Skin epidermis (tissue), 12 donors: ENCODE data around the gene CCR1.

Source experiments
- H3K27ac ChIP-seq, 21 experiments: fragments of 200-600 bp; sonication (generic) in 11 of 21; one replicate each; pipeline ENCODE4 v1.5.0; 2020; ENCODE audit warnings: mild to moderate bottlenecking in 3 of 21, inconsistent platforms in 2 of 21, moderate library complexity in 2 of 21
- H3K4me3 ChIP-seq, 7 experiments: fragments of 200-600 bp; sonication (generic) in 2 of 7; one replicate each; pipeline ENCODE4 v1.5.0; 2020; ENCODE audit warnings: inconsistent platforms in 2 of 7, mild to moderate bottlenecking in 2 of 7, moderate library complexity in 1 of 7

The CCR1 gene

GRCh38 chr3:46214751-46215352 is 6.7 kb upstream of the CCR1 start:
- no peak overlapping the region for H3K27ac ChIP-seq
- H3K4me3 ChIP-seq = no peak overlapping the region

GRCh38 chr3:46213201-46213600 is 5.1 kb upstream of the CCR1 start:
- Histone ChIP-seq H3K27ac (peak overlapping the region in 7 of 21 experiments; percentile 11 to 75 (median 34)), H3K4me3 (no peak overlapping the region)

- Histone ChIP-seq H3K4me3 (no peak overlapping the region), H3K27ac (no peak overlapping the region)
Observed at GRCh38 chr3:46212101-46212500, 4.0 kb upstream of the CCR1 start.

GRCh38 chr3:46209746-46210470 is 1.8 kb upstream of the CCR1 start:
- Histone ChIP-seq H3K27ac (peak overlapping the region in 3 of 21 experiments; percentile 10 to 84 (median 63)), H3K4me3 (no peak overlapping the region)

- peak overlapping the region in 6 of 21 experiments; percentile 24 to 85 (median 70) for H3K27ac ChIP-seq
- no peak overlapping the region for H3K4me3 ChIP-seq
Observed at GRCh38 chr3:46209053-46209452, 940 bp upstream of the CCR1 start.

GRCh38 chr3:46207514-46207913 is 599 bp downstream of the CCR1 start:
- Histone ChIP-seq H3K4me3 (peak overlapping the region in 6 of 7 experiments; percentile 1 to 31 (median 14)), H3K27ac (peak overlapping the region in 17 of 21 experiments; percentile 8 to 85 (median 57))

- H3K27ac ChIP-seq = peak overlapping the region in 10 of 21 experiments; percentile 11 to 85 (median 58)
Observed at GRCh38 chr3:46206282-46207015, 1.7 kb downstream of the CCR1 start.

GRCh38 chr3:46205286-46205960 is 2.7 kb downstream of the CCR1 start:
- H3K27ac ChIP-seq = peak overlapping the region in 5 of 21 experiments; percentile 1 to 85 (median 49)
- peak overlapping the region in 1 of 7 experiments; percentile 4 for H3K4me3 ChIP-seq

More at GRCh38 chr3:46206282-46207015, 1.7 kb downstream of the CCR1 start:
- H3K4me3 ChIP-seq = peak overlapping the region in 6 of 7 experiments; percentile 1 to 31 (median 12)

- Histone ChIP-seq H3K4me3 (no peak overlapping the region), H3K27ac (no peak overlapping the region)
Observed at GRCh38 chr3:46203681-46204080, 4.4 kb downstream of the CCR1 start.

- no peak overlapping the region for H3K27ac ChIP-seq
- H3K4me3 ChIP-seq = no peak overlapping the region
Observed at GRCh38 chr3:46202535-46202934, 5.6 kb downstream of the CCR1 start.

- no peak overlapping the region for H3K27ac ChIP-seq
- H3K4me3 ChIP-seq = no peak overlapping the region
Observed at GRCh38 chr3:46200790-46201189, 7.3 kb downstream of the CCR1 start.

- no peak overlapping the region for H3K4me3 ChIP-seq
- no peak overlapping the region for H3K27ac ChIP-seq
Observed at GRCh38 chr3:46200211-46200610, 7.9 kb downstream of the CCR1 start.

- Histone ChIP-seq H3K27ac (no peak overlapping the region), H3K4me3 (no peak overlapping the region)
Observed at GRCh38 chr3:46196261-46196957, 11.7 kb downstream of the CCR1 start.

- H3K4me3 ChIP-seq = no peak overlapping the region
- H3K27ac ChIP-seq = no peak overlapping the region
Observed at GRCh38 chr3:46194868-46195553, 13.1 kb downstream of the CCR1 start.

GRCh38 chr3:46193436-46193835 is 14.7 kb downstream of the CCR1 start:
- no peak overlapping the region for H3K27ac ChIP-seq
- no peak overlapping the region for H3K4me3 ChIP-seq

GRCh38 chr3:46192939-46193338 is 15.2 kb downstream of the CCR1 start:
- Histone ChIP-seq H3K4me3 (no peak overlapping the region), H3K27ac (no peak overlapping the region)

GRCh38 chr3:46191730-46192129 is 16.4 kb downstream of the CCR1 start:
- H3K4me3 ChIP-seq = no peak overlapping the region
- H3K27ac ChIP-seq = no peak overlapping the region

GRCh38 chr3:46188708-46189107 is 19.4 kb downstream of the CCR1 start:
- Histone ChIP-seq H3K27ac (no peak overlapping the region), H3K4me3 (no peak overlapping the region)

GRCh38 chr3:46187876-46188275 is 20.2 kb downstream of the CCR1 start:
- Histone ChIP-seq H3K27ac (peak overlapping the region in 1 of 21 experiments; percentile 7), H3K4me3 (no peak overlapping the region)
